Fibroblast of lung (primary cell): ENCODE results near the gene GALNT18. TPM values are rescaled to one million over a fixed set of nuclear protein-coding genes. Genes with fewer than 3 reads are reported as not detected.

ENCODE experiments used
- DNase-seq, 2 donors: peaks; one replicate each; pipeline versions ENCODE4 v3.0.0 to v3.0.0-alpha.2; 2010; ENCODE audit warnings: low read depth in 2 of 2
- H2AFZ ChIP-seq: 2 replicates; pipeline ENCODE4 v1.5.1; 2012; ENCODE audit warnings: low read length, control low read depth, inconsistent platforms
- H3K27ac ChIP-seq: 2 replicates; pipeline ENCODE4 v1.5.1; 2011; ENCODE audit warnings: low read length, control low read depth; ENCODE audit not compliant: insufficient read depth
- H3K27me3 ChIP-seq: 2 replicates; pipeline ENCODE4 v1.5.1; 2011; ENCODE audit warnings: mild to moderate bottlenecking, low read length; ENCODE audit not compliant: control insufficient read depth, insufficient read depth
- H3K36me3 ChIP-seq: 2 replicates; pipeline ENCODE4 v1.5.1; 2011; ENCODE audit warnings: low read length; ENCODE audit not compliant: control insufficient read depth, insufficient read depth
- H3K4me1 ChIP-seq: 2 replicates; pipeline ENCODE4 v1.5.1; 2011; ENCODE audit warnings: low read length; ENCODE audit not compliant: control insufficient read depth, insufficient read depth; ENCODE audit errors: extremely low read depth
- H3K4me2 ChIP-seq: 2 replicates; pipeline ENCODE4 v1.5.1; 2011; ENCODE audit warnings: low read length, control low read depth; ENCODE audit not compliant: insufficient read depth; ENCODE audit errors: extremely low read depth
- H3K4me3 ChIP-seq, 4 experiments: fragments of 200-600 bp in 1 of 4; sonication (generic) in 1 of 4; replicated peaks in 1 of 4; 2 replicates each; pipeline ENCODE4 v1.5.1; 2011 to 2016; ENCODE audit warnings: low read length in 4 of 4, low read depth in 3 of 4, mild to moderate bottlenecking in 3 of 4, control low read depth in 2 of 4, inconsistent platforms in 1 of 4, mixed read lengths in 1 of 4; ENCODE audit not compliant: insufficient read depth in 1 of 4; ENCODE audit errors: control extremely low read depth in 1 of 4
- H3K79me2 ChIP-seq: 2 replicates; pipeline ENCODE4 v1.5.1; 2012; ENCODE audit warnings: mild to moderate bottlenecking, low read length, inconsistent platforms; ENCODE audit not compliant: control insufficient read depth, insufficient read depth
- H3K9ac ChIP-seq: 2 replicates; pipeline ENCODE4 v1.5.1; 2011; ENCODE audit warnings: mild to moderate bottlenecking, low read length, control low read depth; ENCODE audit not compliant: insufficient read depth
- H3K9me3 ChIP-seq: 2 replicates; pipeline ENCODE4 v1.5.1; 2012; ENCODE audit warnings: low read depth, low read length; ENCODE audit not compliant: control insufficient read depth, insufficient read depth
- H4K20me1 ChIP-seq: 2 replicates; pipeline ENCODE4 v1.5.1; 2011; ENCODE audit warnings: low read length; ENCODE audit not compliant: control insufficient read depth, insufficient read depth; ENCODE audit errors: extremely low read depth
- CTCF ChIP-seq, 2 donors: IDR thresholded peaks in 1 of 2; conservative IDR thresholded peaks in 1 of 2; 1 replicate in 1 of 2; 2 replicates in 1 of 2; pipeline ENCODE4 v1.5.1; 2011 to 2012; ENCODE audit warnings: low read length in 2 of 2, control low read depth in 1 of 2, inconsistent platforms in 1 of 2, low read depth in 1 of 2, mild to moderate bottlenecking in 1 of 2
- EZH2 ChIP-seq: IDR thresholded peaks from 2 replicates; pipeline ENCODE4 v1.5.1; 2012; ENCODE audit warnings: low read length, control low read depth, mild to moderate bottlenecking; ENCODE audit errors: missing control alignments
- polyA plus RNA-seq, 2 donors: library from polyadenylated mRNA; depleted of rRNA in 1 of 2; stranded (reverse) in 1 of 2; unstranded in 1 of 2; fragments of >200 nt; gene quantifications; 2 replicates each; pipeline ENCODE4 v1.2.1, GENCODE V29; 2011 to 2012; ENCODE audit warnings: missing spikeins in 1 of 2
- total RNA-seq: library from RNA; depleted of rRNA; stranded (reverse); fragments of >200 nt; gene quantifications from 2 replicates; pipeline ENCODE4 v1.2.1, GENCODE V29; 2014

Gene GALNT18
- total and polyA plus RNA-seq, 2 donors (not counting 1 experiment from before 2014, with no cell fraction given) = 0.50 to 19.3 TPM

- no peak for DNase-seq
- H3K4me3 ChIP-seq = no peak overlapping the region
- no peaks in the 10 kb centered on the region for H3K9me3 ChIP-seq
- H3K27me3 ChIP-seq = no peaks in the 10 kb centered on the region
- TF ChIP-seq EZH2 = no peak
- no peak for TF ChIP-seq CTCF (conservative IDR thresholded peaks at IDR 0.05 in 1 of 2, IDR thresholded peaks at IDR 0.05 in 1 of 2; ENCODE audit: low read depth in 1 of 2, low read length in 2 of 2)
- no peak overlapping the region for H3K4me2 ChIP-seq
- H3K27ac ChIP-seq = no peak overlapping the region
- no peaks in the 10 kb centered on the region for H3K36me3 ChIP-seq
- H3K79me2 ChIP-seq = no peaks in the 10 kb centered on the region
- no peak overlapping the region for H3K9ac ChIP-seq
- no peak overlapping the region for H2AFZ ChIP-seq
- no peaks in the 10 kb centered on the region for H3K4me1 ChIP-seq
- H4K20me1 ChIP-seq = no peaks in the 10 kb centered on the region
Observed at GRCh38 chr11:11374358-11375148, 247.3 kb downstream of the GALNT18 start.

- H3K27me3 ChIP-seq = no peaks in the 10 kb centered on the region
- H3K4me2 ChIP-seq = no peak overlapping the region
- no peaks in the 10 kb centered on the region for H3K79me2 ChIP-seq
- TF ChIP-seq CTCF (conservative IDR thresholded peaks at IDR 0.05 in 1 of 2, IDR thresholded peaks at IDR 0.05 in 1 of 2; ENCODE audit: low read depth in 1 of 2, low read length in 2 of 2) (no peak), EZH2 (no peak)
- H3K27ac ChIP-seq = no peak overlapping the region
- DNase-seq = no peak
- H4K20me1 ChIP-seq = no peaks in the 10 kb centered on the region
- no peak overlapping the region for H3K9ac ChIP-seq
- no peak overlapping the region for H2AFZ ChIP-seq
- no peaks in the 10 kb centered on the region for H3K4me1 ChIP-seq
- H3K4me3 ChIP-seq = no peak overlapping the region
- no peaks in the 10 kb centered on the region for H3K36me3 ChIP-seq
- no peaks in the 10 kb centered on the region for H3K9me3 ChIP-seq
Observed at GRCh38 chr11:11373934-11374333, 247.9 kb downstream of the GALNT18 start.

- Histone ChIP-seq H2AFZ (no peak overlapping the region), H3K9me3 (no peaks in the 10 kb centered on the region), H3K79me2 (no peaks in the 10 kb centered on the region), H4K20me1 (no peaks in the 10 kb centered on the region), H3K9ac (no peak overlapping the region), H3K4me1 (no peaks in the 10 kb centered on the region), H3K27ac (no peak overlapping the region), H3K4me2 (no peak overlapping the region), H3K36me3 (no peaks in the 10 kb centered on the region), H3K4me3 (no peak overlapping the region), H3K27me3 (no peaks in the 10 kb centered on the region)
- no peak for DNase-seq
- TF ChIP-seq CTCF (conservative IDR thresholded peaks at IDR 0.05 in 1 of 2, IDR thresholded peaks at IDR 0.05 in 1 of 2; ENCODE audit: low read depth in 1 of 2, low read length in 2 of 2) (no peak), EZH2 (no peak)
Observed at GRCh38 chr11:11372461-11372860, 249.3 kb downstream of the GALNT18 start.
